Measurements from ENCODE around the gene SNX2.

The SNX2 gene

GRCh38 chr5:122774519-122774860, 390 bp upstream of the SNX2 start:
- DNase-seq, result no peak

- no peak for DNase-seq
These were observed 966 bp downstream of the SNX2 start for GRCh38 chr5:122775550-122776542.

- no peak for DNase-seq
These were observed 3.3 kb downstream of the SNX2 start for GRCh38 chr5:122778157-122778556.

GRCh38 chr5:122779451-122779850, 4.6 kb downstream of the SNX2 start:
- no peak for DNase-seq

GRCh38 chr5:122780296-122780695, 5.4 kb downstream of the SNX2 start:
- no peak for DNase-seq

GRCh38 chr5:122781465-122781864, 6.6 kb downstream of the SNX2 start:
- DNase-seq, result no peak

GRCh38 chr5:122785294-122785693, 10.4 kb downstream of the SNX2 start:
- DNase-seq, result no peak

- DNase-seq, result no peak
These were observed 13.5 kb downstream of the SNX2 start for GRCh38 chr5:122788371-122788770.

- DNase-seq, result no peak
These were observed 14.1 kb downstream of the SNX2 start for GRCh38 chr5:122788996-122789395.

- DNase-seq, result no peak
These were observed 14.7 kb downstream of the SNX2 start for GRCh38 chr5:122789461-122790171.

- DNase-seq, result no peak
These were observed 15.6 kb downstream of the SNX2 start for GRCh38 chr5:122790354-122791103.

GRCh38 chr5:122805481-122805880, 30.6 kb downstream of the SNX2 start:
- no peak for DNase-seq

- no peak for DNase-seq
These were observed 35.5 kb downstream of the SNX2 start for GRCh38 chr5:122810405-122810804.

- no peak for DNase-seq
These were observed 40.4 kb downstream of the SNX2 start for GRCh38 chr5:122815218-122815767.

GRCh38 chr5:122816756-122817155, 41.9 kb downstream of the SNX2 start:
- DNase-seq, result no peak

GRCh38 chr5:122831984-122832383, 57.1 kb downstream of the SNX2 start:
- no peak for DNase-seq

- DNase-seq, result no peak
These were observed 60.8 kb downstream of the SNX2 start for GRCh38 chr5:122835681-122836080.

GRCh38 chr5:122836947-122837346, 62.1 kb downstream of the SNX2 start:
- no peak for DNase-seq

GRCh38 chr5:122839731-122840130, 64.9 kb downstream of the SNX2 start:
- no peak for DNase-seq

GRCh38 chr5:122842016-122842580, 67.2 kb downstream of the SNX2 start:
- DNase-seq, result no peak

GRCh38 chr5:122844136-122844909, 69.4 kb downstream of the SNX2 start:
- DNase-seq, result no peak

- DNase-seq, result no peak
These were observed 70.0 kb downstream of the SNX2 start for GRCh38 chr5:122844910-122845228.
